ENCODE results near the gene PKLR. TPM values are rescaled to one million over a fixed set of nuclear protein-coding genes. Genes with fewer than 3 reads are reported as not detected.

The PKLR gene
- total RNA-seq, 4 donors from 2014 or later, result 0.18 TPM; not detected in 3

GRCh38 chr1:155321639-155322503 lies 20.6 kb upstream of the PKLR start:
- H3K27ac ChIP-seq, result peak overlapping the region; percentile 20 to 99 (median 97)
- peak overlapping the region; percentile 61 to 95 (median 80) for H3K4me3 ChIP-seq
- TF ChIP-seq POLR2A (IDR thresholded peaks at IDR 0.05), result no peak
- TF ChIP-seq CTCF (IDR thresholded peaks at IDR 0.05), result no peak
- intact Hi-C loops (cut with DNase I), result no loop called here
- peaks cover 35 to 52% (median 36%) of the 10 kb centered on the region in 3 donors for H3K4me1 ChIP-seq
- no peaks in the 10 kb centered on the region for H3K27me3 ChIP-seq
- 39 to 61% methylated on average over 6 to 9 of the region's 27 CpGs for WGBS, 2 donors
- no peak for DNase-seq
- no peaks in the 10 kb centered on the region for H3K9me3 ChIP-seq
- H3K36me3 ChIP-seq, result peaks cover 0 to 41% (median 11%) of the 10 kb centered on the region in 3 donors

- TF ChIP-seq CTCF (IDR thresholded peaks at IDR 0.05), result no peak
- peak in 1 of 4 donors; percentile 40 for TF ChIP-seq POLR2A (IDR thresholded peaks at IDR 0.05)
- Histone ChIP-seq H3K4me3 (peak within 1 kb of the TSS; percentile 29 to 95 (median 57)), H3K36me3 (peaks cover 0 to 41% (median 4%) of the 10 kb centered on the region in 3 donors), H3K4me1 (peaks cover 31 to 43% (median 35%) of the 10 kb centered on the region in 3 donors), H3K27me3 (no peaks in the 10 kb centered on the region), H3K9me3 (no peaks in the 10 kb centered on the region), H3K27ac (peak within 1 kb of the TSS; percentile 48 to 99 (median 97))
- DNase-seq, result no peak
- WGBS, 2 donors, result 17 to 28% methylated on average over 26 to 34 of the region's 51 CpGs
- intact Hi-C loops (cut with DNase I), result no loop called here
These were observed 19.7 kb upstream of the PKLR start, which contains the start of gene RUSC1 for GRCh38 chr1:155320661-155321617. TSS of gene RUSC1 (plus strand) at chr1:155320894. CDS start at chr1:155321774, 880 bp downstream.

- Histone ChIP-seq H3K4me3 (peak overlapping the region; percentile 29 to 95 (median 57)), H3K27ac (peak overlapping the region; percentile 48 to 99 (median 97)), H3K4me1 (peaks cover 24 to 36% (median 28%) of the 10 kb centered on the region in 3 donors), H3K27me3 (no peaks in the 10 kb centered on the region), H3K36me3 (peaks cover 0 to 46% (median 4%) of the 10 kb centered on the region in 3 donors), H3K9me3 (no peaks in the 10 kb centered on the region)
- intact Hi-C loops (cut with DNase I), result no loop called here
- TF ChIP-seq POLR2A (IDR thresholded peaks at IDR 0.05), result no peak
- TF ChIP-seq CTCF (IDR thresholded peaks at IDR 0.05), result no peak
- WGBS, 2 donors, result 35 to 40% methylated on average over 11 of the region's 11 CpGs
- no peak for DNase-seq
These were observed 19.0 kb upstream of the PKLR start for GRCh38 chr1:155320252-155320651.

GRCh38 chr1:155319536-155319935 lies 18.3 kb upstream of the PKLR start:
- H3K4me1 ChIP-seq, result peaks cover 22 to 33% (median 26%) of the 10 kb centered on the region in 3 donors
- no peak overlapping the region for H3K4me3 ChIP-seq
- TF ChIP-seq POLR2A (IDR thresholded peaks at IDR 0.05), result no peak
- no peak for TF ChIP-seq CTCF (IDR thresholded peaks at IDR 0.05)
- intact Hi-C loops (cut with DNase I), result no loop called here
- no peaks in the 10 kb centered on the region for H3K27me3 ChIP-seq
- H3K27ac ChIP-seq, result peak overlapping the region in 1 of 4 donors; percentile 96
- DNase-seq, result no peak
- WGBS, 2 donors, result 80 to 90% methylated on average over 3 to 5 of the region's 5 CpGs
- peaks cover 0 to 53% (median 11%) of the 10 kb centered on the region in 3 donors for H3K36me3 ChIP-seq
- H3K9me3 ChIP-seq, result no peaks in the 10 kb centered on the region

All from esophagus squamous epithelium (tissue), 5 donors.